NCI-H146 (cell line): ENCODE measurements around the gene TMED6.
"Not testable (repeated sequence)": the region's sequence is repeated elsewhere in the genome, so short reads cannot be mapped to it uniquely, and the experiment has no call there.

Experiments used
- DNase-seq: peaks from one replicate; lab custom pipeline; 2025; lab: John Stamatoyannopoulos, UW

TMED6 gene

GRCh38 chr16:69301861-69302260, 49.7 kb downstream of the TMED6 start:
- no peak for DNase-seq

GRCh38 chr16:69301187-69301586, 50.4 kb downstream of the TMED6 start:
- no peak for DNase-seq

- no peak for DNase-seq
Observed at GRCh38 chr16:69298261-69298660, 53.3 kb downstream of the TMED6 start.

GRCh38 chr16:69296771-69297170, 54.8 kb downstream of the TMED6 start:
- not testable (repeated sequence) for DNase-seq

- no peak for DNase-seq
Observed at GRCh38 chr16:69294051-69294450, 57.5 kb downstream of the TMED6 start.

- no peak for DNase-seq
Observed at GRCh38 chr16:69293401-69293800, 58.2 kb downstream of the TMED6 start.
